CD4-positive, alpha-beta T cell treated with Interleukin-12 subunit alpha and Interleukin-12 subunit beta, for 1 hour (primary cell): ENCODE results near the gene SLAMF9.

Experiments
- DNase-seq: peaks from one replicate; pipeline ENCODE4 v3.0.0-alpha.2; 2020

SLAMF9 gene

GRCh38 chr1:159953536-159954515 is at the start of gene SLAMF9:
SLAMF9 (minus strand) TSS chr1:159954237; CDS start chr1:159954137, 100 bp downstream.
- no peak for DNase-seq

- no peak for DNase-seq
Observed at GRCh38 chr1:160001440-160001839, 47.4 kb upstream of the SLAMF9 start.

DNA sequence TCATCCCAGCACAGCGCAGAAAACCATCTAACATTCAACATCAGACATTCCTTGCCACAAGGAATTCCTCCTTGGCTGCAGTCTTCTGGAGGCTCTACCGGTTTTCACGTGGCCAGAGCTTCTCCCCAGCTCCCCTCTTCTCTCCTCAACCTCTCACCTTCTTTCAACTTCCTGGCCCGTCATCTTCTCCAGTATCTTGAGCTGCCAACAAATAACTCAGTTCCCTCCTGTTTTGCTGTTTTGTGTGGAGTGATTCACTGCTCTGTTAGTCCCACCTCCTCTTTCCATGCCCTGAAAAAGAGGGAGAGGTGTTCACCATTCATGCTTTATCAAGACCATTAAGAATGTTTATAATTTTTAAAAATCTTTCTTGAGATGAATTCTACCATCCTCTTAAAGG is 45.2 kb upstream of the SLAMF9 start:
- no peak for DNase-seq

DNA sequence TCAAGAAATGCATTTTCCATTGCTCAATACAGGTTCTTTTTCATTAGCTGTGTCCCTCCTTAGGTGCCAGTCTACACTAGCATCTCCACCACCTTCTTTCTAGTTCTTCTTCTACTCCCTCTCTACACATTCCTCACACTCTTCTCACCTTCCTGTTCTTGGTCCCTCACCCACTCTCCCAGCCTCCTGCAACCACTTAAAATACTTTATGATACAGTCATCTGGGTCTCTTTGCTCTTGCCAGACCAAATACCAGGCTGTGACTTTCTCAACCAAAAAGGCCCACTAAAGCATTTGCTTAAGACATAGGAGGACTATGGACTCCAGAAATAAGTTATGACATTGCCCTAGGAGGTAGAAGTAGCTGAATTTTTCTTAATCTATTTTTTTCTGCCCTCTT is 42.6 kb upstream of the SLAMF9 start:
- DNase-seq, result no peak

- no peak for DNase-seq
Observed at GRCh38 chr1:159994896-159995295, 40.9 kb upstream of the SLAMF9 start.

- no peak for DNase-seq
Observed at GRCh38 chr1:159993911-159994310, 39.9 kb upstream of the SLAMF9 start.

DNA sequence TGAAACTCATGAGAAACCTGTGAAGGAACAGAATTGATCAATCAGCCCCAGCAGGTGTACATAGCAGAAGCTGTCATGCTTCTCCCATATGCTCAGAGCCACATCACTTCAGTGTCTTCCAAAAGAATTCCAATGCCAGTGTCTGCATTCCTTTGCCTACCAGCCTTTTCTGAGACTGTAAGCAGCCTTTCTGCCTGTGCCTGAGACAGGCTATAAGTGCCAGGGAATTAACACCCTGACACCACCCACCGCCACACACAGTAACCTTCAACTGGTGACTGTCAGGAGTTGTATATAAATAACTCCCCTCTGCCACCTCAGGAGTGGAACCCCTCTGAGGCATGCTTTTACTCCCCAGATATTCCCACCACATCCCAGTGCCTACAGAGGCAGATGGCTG is 38.1 kb upstream of the SLAMF9 start:
- DNase-seq, result no peak

DNA sequence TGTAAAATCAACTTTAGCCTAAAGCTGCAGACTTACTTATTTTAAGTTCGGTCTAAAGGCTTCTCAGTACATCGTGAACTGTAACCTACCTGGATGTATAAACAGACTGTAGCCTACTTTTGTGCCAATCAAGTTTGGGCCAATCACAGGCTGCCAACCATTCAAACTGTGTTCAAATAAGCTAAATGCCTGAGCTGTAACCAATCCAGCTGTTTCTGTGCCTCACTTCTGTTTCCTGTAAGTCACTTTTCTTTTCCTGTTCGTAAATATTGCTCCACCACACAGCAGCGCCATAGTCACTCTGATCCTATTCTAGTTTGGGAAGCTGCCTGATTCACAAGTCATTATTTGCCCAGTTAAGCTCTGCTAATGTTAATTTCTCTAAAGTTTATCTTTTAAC is 37.5 kb upstream of the SLAMF9 start:
- DNase-seq, result no peak

DNA sequence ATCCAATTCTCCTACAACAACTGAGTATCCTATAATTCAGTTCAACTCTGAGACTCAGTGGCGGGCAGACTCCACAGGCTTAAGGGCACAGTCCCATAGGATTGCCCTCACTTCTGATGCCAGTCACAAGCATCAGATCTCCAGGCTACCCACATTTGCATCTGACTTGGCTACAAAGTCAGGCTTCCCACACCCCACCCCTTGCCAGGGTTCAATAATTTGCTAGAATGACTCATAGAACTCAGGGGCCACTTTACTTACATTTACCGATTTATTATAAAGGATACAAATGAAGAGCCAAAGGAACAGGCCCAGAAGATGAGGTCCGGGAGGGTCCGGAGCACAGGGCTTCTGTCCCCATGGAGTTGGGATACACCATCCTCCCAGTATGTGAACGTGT is 36.0 kb upstream of the SLAMF9 start:
- no peak for DNase-seq

- no peak for DNase-seq
Observed at GRCh38 chr1:159989581-159989980, 35.5 kb upstream of the SLAMF9 start.

DNA sequence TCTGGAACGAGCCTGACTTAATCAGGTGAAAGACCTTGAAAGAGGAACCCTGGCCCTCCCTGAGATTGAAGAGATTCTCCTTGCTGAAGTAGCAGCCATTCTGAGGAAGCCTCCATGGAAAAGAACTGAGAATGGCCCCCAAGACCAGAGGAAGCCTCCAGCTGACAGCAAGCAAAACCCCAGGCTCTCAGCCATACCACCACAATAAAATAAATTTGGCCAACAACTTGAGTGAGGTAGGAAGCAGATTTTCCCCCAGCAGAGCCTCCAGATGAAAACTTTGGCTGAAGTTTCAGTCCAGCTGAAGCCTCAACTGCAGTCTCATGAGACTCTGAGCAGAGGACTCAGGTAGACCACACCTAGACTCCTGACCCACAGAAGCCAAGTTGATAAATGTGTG is 34.0 kb upstream of the SLAMF9 start:
- no peak for DNase-seq

- no peak for DNase-seq
Observed at GRCh38 chr1:159987186-159987585, 33.1 kb upstream of the SLAMF9 start.

DNA sequence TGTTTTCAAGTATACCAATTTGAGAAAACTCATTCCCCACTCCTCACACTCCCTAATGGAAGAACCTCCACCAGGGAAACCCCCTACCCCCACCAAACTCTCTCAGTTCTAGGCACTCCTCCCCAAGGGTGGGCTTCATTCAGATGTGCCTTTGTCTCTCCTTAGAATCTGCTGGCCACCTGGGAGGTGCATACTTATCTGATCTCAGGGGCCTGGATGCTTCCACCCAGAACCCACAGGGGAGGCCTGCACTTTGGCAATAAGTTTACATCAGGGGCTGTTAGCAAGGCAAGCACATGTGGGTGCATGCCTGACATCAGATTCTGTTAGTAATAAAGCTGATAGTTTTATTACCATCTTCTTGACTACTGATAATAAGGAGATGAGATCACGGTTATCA is 32.5 kb upstream of the SLAMF9 start:
- no peak for DNase-seq

DNA sequence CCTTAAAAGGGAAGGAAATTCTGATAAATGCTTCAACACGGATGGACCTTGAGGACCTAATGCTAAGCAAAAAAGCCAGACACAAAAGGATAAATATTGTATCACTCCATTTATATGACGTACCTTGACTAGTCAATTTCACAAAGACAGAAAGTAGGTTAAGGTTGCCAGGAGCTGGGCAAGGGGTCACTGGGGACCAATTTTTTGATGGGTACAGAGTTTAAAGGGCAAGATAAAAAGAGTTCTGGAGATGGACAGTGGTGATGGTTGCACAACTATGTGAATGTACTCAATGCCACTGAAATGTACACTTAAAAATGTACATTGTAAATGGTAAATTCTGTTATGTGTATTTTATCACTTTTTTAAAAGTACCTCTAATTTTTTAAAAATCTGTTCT is 32.1 kb upstream of the SLAMF9 start:
- no peak for DNase-seq

GRCh38 chr1:159985473-159985872 is 31.4 kb upstream of the SLAMF9 start:
- no peak for DNase-seq

GRCh38 chr1:159983681-159984080 is 29.6 kb upstream of the SLAMF9 start:
- DNase-seq, result no peak

GRCh38 chr1:159982280-159982679 is 28.2 kb upstream of the SLAMF9 start:
- DNase-seq, result no peak

DNA sequence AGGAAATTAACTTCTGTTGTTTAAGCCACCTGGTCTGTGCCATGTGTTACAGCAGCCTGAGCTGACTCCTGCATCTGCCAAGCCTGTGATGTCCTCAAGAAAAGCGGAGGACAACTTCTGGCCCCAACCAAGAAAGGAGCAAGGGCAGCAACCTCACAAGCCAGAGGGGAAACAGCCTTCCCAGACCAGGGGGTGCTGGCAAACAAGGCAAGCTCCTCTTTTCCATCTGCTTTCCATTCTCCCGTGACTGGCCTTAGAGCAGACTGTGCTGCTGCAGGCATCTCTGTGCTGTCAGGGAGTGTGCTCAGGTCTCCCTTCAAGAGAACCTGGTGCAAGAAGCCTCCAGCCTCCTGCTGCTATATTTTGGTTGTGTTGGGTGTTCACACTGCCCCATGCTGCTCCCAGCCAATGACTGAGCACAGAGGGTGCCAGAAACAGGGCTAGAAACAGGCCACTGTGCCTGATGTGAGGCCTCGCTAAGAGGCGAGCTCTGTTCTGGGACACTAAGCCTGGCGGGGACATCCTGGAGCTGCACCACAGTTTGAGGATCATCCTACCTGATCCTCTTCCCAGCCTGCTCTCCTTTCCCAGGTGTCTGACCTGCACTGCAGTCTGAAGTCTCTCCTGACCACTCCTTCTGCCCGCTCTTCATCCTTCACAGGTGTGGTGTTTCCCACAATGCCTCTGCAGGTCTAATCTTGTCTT is 27.5 kb upstream of the SLAMF9 start:
- DNase-seq, result no peak

DNA sequence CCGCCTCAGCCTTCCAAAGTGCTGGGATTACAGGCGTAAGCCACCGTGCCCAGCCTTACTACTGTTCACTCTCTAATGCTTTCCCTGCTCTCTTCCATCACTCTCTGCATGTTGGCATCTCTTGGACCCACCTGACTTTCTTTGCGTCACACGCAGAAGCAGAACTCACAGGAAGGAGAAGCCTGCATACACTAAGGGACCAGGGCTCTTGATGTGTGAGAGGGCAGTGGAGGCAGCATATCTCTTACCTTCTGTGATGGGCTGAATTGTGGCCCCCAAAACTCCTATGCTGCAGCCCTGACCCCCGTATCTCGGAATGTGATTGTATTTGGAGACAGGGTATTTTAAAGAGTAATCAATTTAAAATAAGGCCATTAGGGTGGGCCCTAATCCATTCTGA is 26.7 kb upstream of the SLAMF9 start:
- no peak for DNase-seq

GRCh38 chr1:159980076-159980475 is 26.0 kb upstream of the SLAMF9 start:
- no peak for DNase-seq

GRCh38 chr1:159979257-159979656 is 25.2 kb upstream of the SLAMF9 start:
- DNase-seq, result no peak

DNA sequence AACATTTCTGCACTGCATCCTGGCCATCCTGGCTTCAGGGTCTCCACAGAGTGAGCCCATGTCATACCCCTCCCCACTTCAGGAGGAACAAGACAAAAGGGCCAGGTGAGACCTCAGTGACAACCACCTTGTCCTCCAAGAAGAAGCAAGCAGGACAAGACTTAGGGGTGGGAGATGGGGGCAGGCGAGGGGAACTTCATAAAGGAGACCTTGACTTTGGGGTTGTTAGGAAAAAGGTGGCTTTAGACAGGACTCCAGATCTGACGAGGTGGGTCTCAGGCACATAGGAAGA is 24.0 kb upstream of the SLAMF9 start:
- no peak for DNase-seq

- DNase-seq, result no peak
Observed at GRCh38 chr1:159977364-159978106, 23.5 kb upstream of the SLAMF9 start.
